Astrocyte (in vitro differentiated cells and primary cell): Measurements from ENCODE around the gene ME2. TPM values are rescaled to one million over a fixed set of nuclear protein-coding genes. Genes with fewer than 3 reads are reported as not detected.

Experiments used
- DNase-seq: peaks from one replicate; pipeline ENCODE4 v3.0.0-alpha.2; 2010; ENCODE audit warnings: low read depth
- FAIRE-seq: peaks from 2 replicates; lab custom pipeline; 2011; peaks lifted over from hg19 to GRCh38; lab: Jason Lieb, UNC
- H2AFZ ChIP-seq: 2 replicates; pipeline ENCODE4 v1.6.0; 2012; ENCODE audit warnings: low read depth, low read length, inconsistent platforms
- H3K27ac ChIP-seq: 2 replicates; pipeline ENCODE4 v1.5.1; 2011; ENCODE audit warnings: low read depth, low read length, inconsistent platforms
- H3K27me3 ChIP-seq: 2 replicates; pipeline ENCODE4 v1.6.0; 2011; ENCODE audit warnings: low read length, inconsistent platforms; ENCODE audit not compliant: insufficient read depth
- H3K36me3 ChIP-seq: 2 replicates; pipeline ENCODE4 v1.5.1; 2011; ENCODE audit warnings: low read length, inconsistent platforms; ENCODE audit not compliant: insufficient read depth
- H3K4me1 ChIP-seq: 2 replicates; pipeline ENCODE4 v1.5.1; 2011; ENCODE audit warnings: low read length, inconsistent platforms; ENCODE audit not compliant: insufficient read depth
- H3K4me2 ChIP-seq: 2 replicates; pipeline ENCODE4 v1.6.0; 2012; ENCODE audit warnings: low read length, inconsistent platforms
- H3K4me3 ChIP-seq: 2 replicates; pipeline ENCODE4 v1.5.1; 2011; ENCODE audit warnings: low read depth, mild to moderate bottlenecking, low read length, inconsistent platforms; ENCODE audit not compliant: insufficient read depth
- H3K79me2 ChIP-seq: 2 replicates; pipeline ENCODE4 v1.6.0; 2012; ENCODE audit warnings: mild to moderate bottlenecking, low read length, inconsistent platforms; ENCODE audit not compliant: insufficient read depth
- H3K9ac ChIP-seq: 2 replicates; pipeline ENCODE4 v1.6.0; 2012; ENCODE audit warnings: mild to moderate bottlenecking, low read length, inconsistent platforms
- H3K9me3 ChIP-seq: 2 replicates; pipeline ENCODE4 v1.5.1; 2012; ENCODE audit warnings: low read depth, mild to moderate bottlenecking, low read length, inconsistent platforms; ENCODE audit not compliant: insufficient read depth
- H4K20me1 ChIP-seq: 2 replicates; pipeline ENCODE4 v1.6.0; 2012; ENCODE audit warnings: low read length, inconsistent platforms; ENCODE audit not compliant: insufficient read depth
- H3K27ac Mint-ChIP-seq: one replicate; pipeline ENCODE4 v1.8.0; 2021; ENCODE audit warnings: mild to moderate bottlenecking, mixed read lengths; ENCODE audit not compliant: unreplicated experiment
- H3K27me3 Mint-ChIP-seq: one replicate; pipeline ENCODE4 v1.8.0; 2021; ENCODE audit warnings: low read depth, mixed read lengths; ENCODE audit not compliant: unreplicated experiment
- H3K36me3 Mint-ChIP-seq: one replicate; pipeline ENCODE4 v1.8.0; 2021; ENCODE audit warnings: low read depth, mixed read lengths; ENCODE audit not compliant: unreplicated experiment
- H3K4me1 Mint-ChIP-seq: one replicate; pipeline ENCODE4 v1.8.0; 2021; ENCODE audit warnings: low read depth, mixed read lengths; ENCODE audit not compliant: unreplicated experiment
- H3K4me3 Mint-ChIP-seq: one replicate; pipeline ENCODE4 v1.8.0; 2021; ENCODE audit warnings: mild to moderate bottlenecking, moderate library complexity, mixed read lengths; ENCODE audit not compliant: unreplicated experiment
- H3K9me3 Mint-ChIP-seq: one replicate; pipeline ENCODE4 v1.8.0; 2021; ENCODE audit warnings: mild to moderate bottlenecking, mixed read lengths; ENCODE audit not compliant: unreplicated experiment
- EZH2 ChIP-seq: IDR thresholded peaks from 2 replicates; pipeline ENCODE4 v1.6.1; 2012; ENCODE audit warnings: mild to moderate bottlenecking, low read length, inconsistent platforms; ENCODE audit not compliant: insufficient read depth
- total RNA-seq: library from RNA; stranded (reverse); gene quantifications from 2 replicates; pipeline ENCODE4 v1.2.1, GENCODE V29; 2021
- TF ChIP-seq, protein P1 (sequence below): IDR thresholded peaks from 2 replicates; pipeline ENCODE4 v1.5.1; 2011; ENCODE audit warnings: low read depth, mild to moderate bottlenecking, inconsistent platforms, low read length, moderate library complexity; ENCODE audit not compliant: insufficient read depth

Gene ME2
- total RNA-seq, 1 donor from 2014 or later = 44.0 TPM

DNA sequence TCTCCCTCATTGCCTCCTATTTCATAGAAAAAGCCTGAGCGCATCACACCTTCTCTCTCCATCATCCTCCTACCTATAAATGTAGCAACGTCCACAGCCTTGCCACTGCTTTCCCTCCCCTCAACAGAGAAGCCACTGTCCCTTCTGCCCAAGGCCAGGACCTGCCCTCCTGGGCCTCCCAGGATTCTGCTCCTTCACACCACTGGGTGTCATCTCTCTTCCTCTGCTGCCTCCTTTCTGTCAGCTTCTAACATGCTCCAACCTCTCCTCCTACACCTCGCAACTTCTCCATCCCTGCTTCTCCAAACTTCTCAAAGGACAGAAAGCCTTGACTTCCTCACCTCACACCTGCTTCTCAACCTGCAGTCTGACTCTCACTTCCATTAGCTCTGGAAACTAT is 21.2 kb upstream of the ME2 start:
- DNase-seq (no peak), FAIRE-seq (no peak)
- TF ChIP-seq EZH2 = no peak
- TF ChIP-seq, protein P1, sequence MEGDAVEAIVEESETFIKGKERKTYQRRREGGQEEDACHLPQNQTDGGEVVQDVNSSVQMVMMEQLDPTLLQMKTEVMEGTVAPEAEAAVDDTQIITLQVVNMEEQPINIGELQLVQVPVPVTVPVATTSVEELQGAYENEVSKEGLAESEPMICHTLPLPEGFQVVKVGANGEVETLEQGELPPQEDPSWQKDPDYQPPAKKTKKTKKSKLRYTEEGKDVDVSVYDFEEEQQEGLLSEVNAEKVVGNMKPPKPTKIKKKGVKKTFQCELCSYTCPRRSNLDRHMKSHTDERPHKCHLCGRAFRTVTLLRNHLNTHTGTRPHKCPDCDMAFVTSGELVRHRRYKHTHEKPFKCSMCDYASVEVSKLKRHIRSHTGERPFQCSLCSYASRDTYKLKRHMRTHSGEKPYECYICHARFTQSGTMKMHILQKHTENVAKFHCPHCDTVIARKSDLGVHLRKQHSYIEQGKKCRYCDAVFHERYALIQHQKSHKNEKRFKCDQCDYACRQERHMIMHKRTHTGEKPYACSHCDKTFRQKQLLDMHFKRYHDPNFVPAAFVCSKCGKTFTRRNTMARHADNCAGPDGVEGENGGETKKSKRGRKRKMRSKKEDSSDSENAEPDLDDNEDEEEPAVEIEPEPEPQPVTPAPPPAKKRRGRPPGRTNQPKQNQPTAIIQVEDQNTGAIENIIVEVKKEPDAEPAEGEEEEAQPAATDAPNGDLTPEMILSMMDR = no peak

DNA sequence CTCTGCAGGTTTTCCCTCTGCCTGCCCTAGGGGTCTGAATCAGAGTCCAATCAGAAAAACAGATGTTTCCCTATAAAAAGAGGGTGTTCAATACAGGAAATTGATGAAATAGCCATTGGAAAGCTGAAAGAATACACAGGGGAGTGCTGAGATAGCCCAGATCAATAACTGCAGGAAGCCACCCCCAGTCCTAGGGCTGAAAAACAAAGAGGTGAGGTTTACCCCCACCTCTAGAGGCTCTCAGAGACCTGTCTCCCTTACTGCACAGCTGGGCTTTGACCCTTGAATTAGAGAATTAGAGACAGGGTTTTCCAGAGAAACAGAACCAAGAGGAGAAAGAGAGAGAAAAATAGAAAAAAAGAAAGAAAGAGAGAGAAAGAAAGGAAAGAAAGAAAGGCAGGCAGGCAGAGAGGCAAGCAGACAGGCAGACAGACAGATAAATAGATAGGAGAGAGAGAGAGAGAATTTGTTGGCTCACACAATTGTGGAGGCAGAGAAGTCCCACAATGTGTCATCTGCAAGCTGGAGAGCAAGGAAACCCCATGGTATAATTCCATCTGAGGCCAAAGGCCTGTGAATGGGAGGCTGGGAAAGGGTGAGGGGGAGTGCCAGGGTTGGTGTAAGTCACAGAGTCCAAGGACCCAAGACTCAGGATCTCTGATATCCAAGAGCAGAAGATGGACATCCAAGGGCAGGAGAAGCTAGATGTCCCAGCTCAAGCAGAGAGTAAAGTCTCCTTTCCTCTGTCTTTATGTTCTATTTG is 18.9 kb upstream of the ME2 start:
- no peak for FAIRE-seq
- no peak for TF ChIP-seq EZH2
- TF ChIP-seq, protein P1 = no peak
- H3K4me1 Mint-ChIP-seq = peaks cover 9% of the 10 kb centered on the region

More for the DNA sequence above, 21.2 kb upstream of the ME2 start:
- H3K27ac ChIP-seq = no peak overlapping the region
- no peaks in the 10 kb centered on the region for H4K20me1 ChIP-seq
- no peak overlapping the region for H3K4me3 ChIP-seq
- Mint-ChIP-seq H3K27me3 (no peaks in the 10 kb centered on the region), H3K27ac (no peak overlapping the region), H3K36me3 (no peaks in the 10 kb centered on the region), H3K9me3 (no peaks in the 10 kb centered on the region), H3K4me1 (peaks cover 23% of the 10 kb centered on the region), H3K4me3 (no peak overlapping the region)
- no peaks in the 10 kb centered on the region for H3K27me3 ChIP-seq
- H2AFZ ChIP-seq = no peak overlapping the region
- no peaks in the 10 kb centered on the region for H3K9me3 ChIP-seq
- H3K4me2 ChIP-seq = no peak overlapping the region
- H3K79me2 ChIP-seq = no peaks in the 10 kb centered on the region
- H3K9ac ChIP-seq = no peak overlapping the region
- H3K36me3 ChIP-seq = no peaks in the 10 kb centered on the region
- H3K4me1 ChIP-seq = peaks cover 10% of the 10 kb centered on the region

DNA sequence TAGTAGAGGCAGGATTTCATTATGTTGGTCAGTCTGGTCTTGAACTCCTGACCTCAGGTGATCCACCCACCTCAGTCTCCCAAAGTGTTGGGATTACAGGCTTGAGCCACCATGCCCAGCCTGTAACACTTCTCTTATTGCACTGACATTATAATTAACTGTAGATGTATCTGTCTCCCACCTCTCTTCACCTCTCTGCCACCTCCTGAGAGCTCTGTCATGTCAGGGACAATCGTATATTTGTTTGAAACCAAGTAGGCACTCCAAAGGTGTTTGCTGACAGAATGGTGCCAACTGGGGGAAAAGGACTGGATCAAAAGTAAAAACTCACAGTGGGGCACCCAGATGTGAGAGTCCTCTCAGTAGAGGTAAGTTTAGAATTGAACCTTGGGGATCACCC is 17.3 kb upstream of the ME2 start:
- Histone ChIP-seq H3K4me3 (no peak overlapping the region), H3K4me2 (no peak overlapping the region), H4K20me1 (no peaks in the 10 kb centered on the region), H3K79me2 (no peaks in the 10 kb centered on the region), H3K4me1 (no peaks in the 10 kb centered on the region), H3K9me3 (no peaks in the 10 kb centered on the region), H3K9ac (no peak overlapping the region), H2AFZ (no peak overlapping the region), H3K27ac (no peak overlapping the region), H3K36me3 (no peaks in the 10 kb centered on the region), H3K27me3 (no peaks in the 10 kb centered on the region)
- FAIRE-seq (no peak), DNase-seq (no peak)
- H3K27me3 Mint-ChIP-seq = no peaks in the 10 kb centered on the region
- TF ChIP-seq EZH2 = no peak
- TF ChIP-seq, protein P1 = no peak
- no peaks in the 10 kb centered on the region for H3K9me3 Mint-ChIP-seq
- H3K4me3 Mint-ChIP-seq = no peak overlapping the region
- H3K4me1 Mint-ChIP-seq = peaks cover 9% of the 10 kb centered on the region
- H3K36me3 Mint-ChIP-seq = no peaks in the 10 kb centered on the region
- H3K27ac Mint-ChIP-seq = no peak overlapping the region

More for the DNA sequence above, 18.9 kb upstream of the ME2 start:
- Mint-ChIP-seq H3K9me3 (no peaks in the 10 kb centered on the region), H3K27me3 (no peaks in the 10 kb centered on the region), H3K4me3 (no peak overlapping the region), H3K27ac (no peak overlapping the region), H3K36me3 (no peaks in the 10 kb centered on the region)
- Histone ChIP-seq H2AFZ (no peak overlapping the region), H3K4me3 (no peak overlapping the region), H3K27ac (no peak overlapping the region), H3K9me3 (no peaks in the 10 kb centered on the region), H3K27me3 (no peaks in the 10 kb centered on the region), H3K79me2 (no peaks in the 10 kb centered on the region), H3K9ac (no peak overlapping the region), H3K4me2 (no peak overlapping the region), H4K20me1 (no peaks in the 10 kb centered on the region), H3K36me3 (no peaks in the 10 kb centered on the region), H3K4me1 (no peaks in the 10 kb centered on the region)
- no peak for DNase-seq
